IPS-15b (cell line): ENCODE data around the gene COL4A6.

Source experiments
- H3K27me3 ChIP-seq: one replicate; pipeline ENCODE4 v1.6.1; 2013; ENCODE audit warnings: low read length; ENCODE audit not compliant: control insufficient read depth, insufficient read depth
- H3K36me3 ChIP-seq: one replicate; pipeline ENCODE4 v1.6.1; 2013; ENCODE audit warnings: low read length; ENCODE audit not compliant: control insufficient read depth, insufficient read depth
- H3K4me1 ChIP-seq: one replicate; pipeline ENCODE4 v1.6.1; 2013; ENCODE audit warnings: mild to moderate bottlenecking, low read length; ENCODE audit not compliant: control insufficient read depth, insufficient read depth
- H3K4me3 ChIP-seq: one replicate; pipeline ENCODE4 v1.5.1; 2013; ENCODE audit warnings: low read depth, low read length
- H3K9ac ChIP-seq: one replicate; pipeline ENCODE4 v1.6.1; 2013; ENCODE audit warnings: low read depth, mild to moderate bottlenecking, low read length
- H3K9me3 ChIP-seq: one replicate; pipeline ENCODE4 v1.6.1; 2013; ENCODE audit warnings: mild to moderate bottlenecking, low read length; ENCODE audit not compliant: control insufficient read depth, insufficient read depth

Gene COL4A6

GRCh38 chrX:108178143-108178498 lies 260.1 kb downstream of the COL4A6 start:
- no peaks in the 10 kb centered on the region for H3K9me3 ChIP-seq
- H3K36me3 ChIP-seq = peaks cover 3% of the 10 kb centered on the region
- no peaks in the 10 kb centered on the region for H3K27me3 ChIP-seq
- peaks cover 10% of the 10 kb centered on the region for H3K4me1 ChIP-seq
- H3K9ac ChIP-seq = no peak overlapping the region
- no peak overlapping the region for H3K4me3 ChIP-seq

DNA sequence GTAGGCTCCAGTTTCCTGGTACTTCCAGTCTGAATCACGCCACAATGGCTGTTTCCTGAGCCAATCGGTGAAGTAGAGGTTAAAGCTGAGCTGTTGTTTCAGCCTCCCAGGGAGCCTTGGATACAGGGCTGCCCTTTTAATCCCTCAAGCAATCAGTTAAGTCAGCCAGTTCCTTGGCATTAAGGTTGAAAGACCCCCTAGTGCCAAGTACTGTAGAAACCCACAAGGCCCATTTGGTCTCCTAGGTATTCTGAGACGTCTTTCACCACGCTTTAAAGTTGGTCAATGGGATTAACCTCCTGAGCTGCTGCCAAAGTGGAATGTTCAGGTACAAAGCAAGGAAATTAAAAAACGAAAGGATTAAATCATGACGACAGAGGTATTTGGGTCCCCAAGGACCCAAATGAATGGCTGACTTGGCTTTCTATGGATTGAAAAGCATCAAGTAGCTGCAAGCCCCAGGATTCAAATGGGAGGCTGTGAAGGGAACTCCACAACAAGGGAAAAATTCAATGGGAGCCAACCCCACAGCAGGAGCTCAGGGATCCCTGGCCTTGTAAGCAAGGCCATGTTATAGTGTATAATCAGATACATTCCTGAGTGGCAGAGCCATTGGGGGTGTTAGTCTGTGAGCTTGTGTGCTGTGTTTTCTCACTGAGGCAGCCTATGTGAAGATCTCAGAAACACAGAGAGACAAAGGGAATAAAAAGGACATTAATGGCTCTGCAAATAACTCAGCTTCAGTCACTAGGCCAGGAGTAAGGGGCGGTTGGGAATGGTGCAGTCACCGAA lies 260.7 kb downstream of the COL4A6 start:
- H3K4me3 ChIP-seq = no peak overlapping the region
- no peaks in the 10 kb centered on the region for H3K27me3 ChIP-seq
- peaks cover 3% of the 10 kb centered on the region for H3K36me3 ChIP-seq
- H3K4me1 ChIP-seq = peaks cover 10% of the 10 kb centered on the region
- H3K9me3 ChIP-seq = no peaks in the 10 kb centered on the region
- H3K9ac ChIP-seq = no peak overlapping the region

- H3K27me3 ChIP-seq = no peaks in the 10 kb centered on the region
- H3K4me1 ChIP-seq = peaks cover 10% of the 10 kb centered on the region
- peaks cover 3% of the 10 kb centered on the region for H3K36me3 ChIP-seq
- no peaks in the 10 kb centered on the region for H3K9me3 ChIP-seq
- H3K9ac ChIP-seq = no peak overlapping the region
- no peak overlapping the region for H3K4me3 ChIP-seq
Observed at GRCh38 chrX:108173874-108174273, 264.3 kb downstream of the COL4A6 start.

DNA sequence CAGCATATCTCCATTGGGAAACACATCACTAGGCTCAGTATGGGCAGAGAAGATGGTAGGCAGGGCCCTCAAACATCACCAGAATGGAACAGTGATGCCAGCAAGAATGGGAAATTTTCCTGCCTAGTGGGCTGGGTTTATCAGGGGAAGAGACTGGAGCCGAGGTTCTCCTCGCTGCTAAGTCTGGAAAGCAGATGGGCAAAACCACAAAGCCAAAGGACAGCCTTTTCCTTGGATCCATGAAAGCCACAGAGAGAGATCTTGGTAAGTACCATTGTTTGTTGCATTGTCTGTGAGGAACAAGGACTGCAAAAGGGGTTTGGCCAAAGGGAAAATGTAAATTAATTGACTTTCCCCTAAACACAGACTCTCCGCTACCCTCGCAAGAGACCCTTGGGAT lies 266.6 kb downstream of the COL4A6 start:
- Histone ChIP-seq H3K9ac (no peak overlapping the region), H3K27me3 (no peaks in the 10 kb centered on the region), H3K36me3 (peaks cover 3% of the 10 kb centered on the region), H3K9me3 (no peaks in the 10 kb centered on the region), H3K4me1 (peaks cover 2% of the 10 kb centered on the region), H3K4me3 (no peak overlapping the region)

- Histone ChIP-seq H3K4me3 (no peak overlapping the region), H3K27me3 (no peaks in the 10 kb centered on the region), H3K9ac (no peak overlapping the region), H3K9me3 (no peaks in the 10 kb centered on the region), H3K36me3 (peaks cover 3% of the 10 kb centered on the region), H3K4me1 (peaks cover 1% of the 10 kb centered on the region)
Observed at GRCh38 chrX:108169768-108170167, 268.5 kb downstream of the COL4A6 start.

DNA sequence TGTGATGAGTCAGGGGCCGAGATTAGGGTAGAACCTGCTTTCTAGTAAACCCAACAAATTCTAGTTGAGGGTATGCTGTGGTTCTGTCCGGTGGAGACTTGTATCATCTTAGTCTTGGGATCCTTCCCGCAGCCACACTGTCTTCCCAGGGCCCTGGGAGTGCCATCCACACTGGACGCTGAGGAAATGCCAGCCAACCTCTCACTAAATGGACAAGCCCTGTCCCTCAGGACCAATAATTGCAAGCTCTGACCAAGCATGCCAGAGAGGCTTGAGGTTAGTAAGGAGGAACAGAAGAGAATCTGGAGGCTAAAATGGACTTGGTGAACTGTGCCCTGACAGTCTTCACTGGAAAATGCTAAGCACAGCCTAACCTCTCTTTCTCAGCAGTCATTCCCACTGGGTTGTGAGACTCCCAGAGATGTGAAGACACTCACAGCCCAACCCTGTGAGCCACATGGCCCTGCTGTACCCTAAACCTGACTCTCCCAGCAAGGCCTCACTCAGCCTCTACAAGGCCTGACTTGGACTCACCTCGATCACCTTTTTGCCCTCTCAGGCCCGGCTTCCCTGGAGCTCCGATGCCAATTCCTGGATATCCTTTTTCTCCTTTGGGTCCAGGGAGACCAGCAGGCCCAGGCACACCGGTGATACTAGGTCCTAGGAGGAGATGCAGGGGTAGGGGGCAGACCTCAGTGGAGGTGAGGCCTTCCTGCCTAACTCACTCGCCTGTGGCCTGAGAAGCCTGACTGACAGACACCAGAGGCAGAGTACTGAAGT lies 269.1 kb downstream of the COL4A6 start:
- Histone ChIP-seq H3K36me3 (peaks cover 3% of the 10 kb centered on the region), H3K4me1 (no peaks in the 10 kb centered on the region), H3K9me3 (no peaks in the 10 kb centered on the region), H3K4me3 (no peak overlapping the region), H3K9ac (no peak overlapping the region), H3K27me3 (no peaks in the 10 kb centered on the region)

- no peaks in the 10 kb centered on the region for H3K4me1 ChIP-seq
- H3K4me3 ChIP-seq = no peak overlapping the region
- no peaks in the 10 kb centered on the region for H3K27me3 ChIP-seq
- H3K36me3 ChIP-seq = no peaks in the 10 kb centered on the region
- H3K9ac ChIP-seq = no peak overlapping the region
- no peaks in the 10 kb centered on the region for H3K9me3 ChIP-seq
Observed at GRCh38 chrX:108167211-108167872, 270.9 kb downstream of the COL4A6 start.

- Histone ChIP-seq H3K9me3 (no peaks in the 10 kb centered on the region), H3K4me1 (no peaks in the 10 kb centered on the region), H3K36me3 (no peaks in the 10 kb centered on the region), H3K9ac (no peak overlapping the region), H3K27me3 (no peaks in the 10 kb centered on the region), H3K4me3 (no peak overlapping the region)
Observed at GRCh38 chrX:108165383-108166111, 272.7 kb downstream of the COL4A6 start.

DNA sequence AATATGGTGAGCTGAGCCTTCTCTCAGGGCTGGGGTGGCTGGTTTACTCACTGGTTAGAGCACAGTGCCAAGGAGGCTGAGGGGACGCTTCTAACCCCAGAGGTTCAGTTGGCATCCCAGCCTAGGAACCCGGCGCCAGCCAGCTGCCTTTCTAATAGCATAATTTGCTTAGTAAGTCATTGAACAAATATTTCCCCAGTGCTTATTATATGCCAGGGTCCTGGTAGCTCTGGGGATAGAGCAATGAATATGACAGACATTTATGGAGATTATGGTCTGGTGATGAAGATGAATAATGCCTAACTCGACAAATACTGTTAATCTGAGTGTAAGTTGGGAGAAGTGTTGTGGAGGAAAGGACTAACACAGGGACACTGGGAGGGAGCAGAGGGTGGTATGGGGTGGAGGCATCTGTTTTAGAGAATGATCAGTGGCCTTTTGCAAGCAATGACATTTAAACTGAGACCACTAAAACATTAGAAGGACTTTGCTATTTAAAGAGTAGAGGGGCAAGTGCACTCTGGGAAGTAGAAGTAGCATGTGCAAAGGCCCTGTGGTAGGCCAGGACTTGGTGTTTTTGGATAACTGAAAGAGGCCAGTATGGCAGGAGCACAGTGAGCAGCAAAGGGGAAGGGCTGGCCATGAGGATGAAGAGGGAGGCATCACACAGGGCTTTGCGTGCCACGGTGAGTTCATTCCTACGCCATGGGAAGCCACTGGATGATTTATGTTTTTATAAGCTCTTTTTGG lies 274.7 kb downstream of the COL4A6 start:
- H3K36me3 ChIP-seq = no peaks in the 10 kb centered on the region
- H3K27me3 ChIP-seq = no peaks in the 10 kb centered on the region
- H3K4me1 ChIP-seq = no peaks in the 10 kb centered on the region
- no peak overlapping the region for H3K4me3 ChIP-seq
- H3K9me3 ChIP-seq = no peaks in the 10 kb centered on the region
- H3K9ac ChIP-seq = no peak overlapping the region

GRCh38 chrX:108162265-108162664 lies 276.0 kb downstream of the COL4A6 start:
- no peaks in the 10 kb centered on the region for H3K27me3 ChIP-seq

GRCh38 chrX:108160309-108160708 lies 277.9 kb downstream of the COL4A6 start:
- Histone ChIP-seq H3K36me3 (no peaks in the 10 kb centered on the region), H3K9ac (no peak overlapping the region), H3K4me3 (no peak overlapping the region), H3K27me3 (no peaks in the 10 kb centered on the region), H3K4me1 (no peaks in the 10 kb centered on the region), H3K9me3 (no peaks in the 10 kb centered on the region)

More at GRCh38 chrX:108162265-108162664, 276.0 kb downstream of the COL4A6 start:
- H3K9ac ChIP-seq = no peak overlapping the region
- no peaks in the 10 kb centered on the region for H3K36me3 ChIP-seq
- H3K4me1 ChIP-seq = no peaks in the 10 kb centered on the region
- no peak overlapping the region for H3K4me3 ChIP-seq
- H3K9me3 ChIP-seq = no peaks in the 10 kb centered on the region
